AG04449 (cell line): ENCODE results near the gene ZBTB17.
A peak's percentile ranks its signal among the peaks of the same experiment; 100 is the strongest.

Experiments
- CTCF ChIA-PET: fragments of 350-600 bp; formaldehyde crosslinking; extraction: SDS; loops from one replicate; lab custom pipeline; 2021; ENCODE audit warnings: antibody characterized with exemption; lab: Yijun Ruan, JAX
- POLR2A ChIA-PET: fragments of 400-600, 350-600 bp; formaldehyde crosslinking; extraction: SDS; loops from one replicate; lab custom pipeline; 2020; ENCODE audit warnings: antibody characterized with exemption, inconsistent platforms; lab: Yijun Ruan, JAX
- DNase-seq: peaks from one replicate; pipeline ENCODE4 v3.0.0-alpha.2; 2010; ENCODE audit warnings: low read depth, low spot score
- H3K4me3 ChIP-seq: 2 replicates; pipeline ENCODE4 v1.5.1; 2011; ENCODE audit warnings: low read depth, mild to moderate bottlenecking, control low read depth, low read length
- TF ChIP-seq, protein P1 (sequence below): IDR thresholded peaks from one replicate; pipeline ENCODE4 v1.5.1; 2011; ENCODE audit warnings: mild to moderate bottlenecking, moderate library complexity, low read length, control low read depth, inconsistent platforms; ENCODE audit not compliant: insufficient read depth; ENCODE audit errors: missing control alignments

Gene ZBTB17

GRCh38 chr1:15958111-15958510 lies 17.8 kb downstream of the ZBTB17 start:
- POLR2A ChIA-PET, result no interaction called here
- DNase-seq, result no peak
- TF ChIP-seq, protein P1, sequence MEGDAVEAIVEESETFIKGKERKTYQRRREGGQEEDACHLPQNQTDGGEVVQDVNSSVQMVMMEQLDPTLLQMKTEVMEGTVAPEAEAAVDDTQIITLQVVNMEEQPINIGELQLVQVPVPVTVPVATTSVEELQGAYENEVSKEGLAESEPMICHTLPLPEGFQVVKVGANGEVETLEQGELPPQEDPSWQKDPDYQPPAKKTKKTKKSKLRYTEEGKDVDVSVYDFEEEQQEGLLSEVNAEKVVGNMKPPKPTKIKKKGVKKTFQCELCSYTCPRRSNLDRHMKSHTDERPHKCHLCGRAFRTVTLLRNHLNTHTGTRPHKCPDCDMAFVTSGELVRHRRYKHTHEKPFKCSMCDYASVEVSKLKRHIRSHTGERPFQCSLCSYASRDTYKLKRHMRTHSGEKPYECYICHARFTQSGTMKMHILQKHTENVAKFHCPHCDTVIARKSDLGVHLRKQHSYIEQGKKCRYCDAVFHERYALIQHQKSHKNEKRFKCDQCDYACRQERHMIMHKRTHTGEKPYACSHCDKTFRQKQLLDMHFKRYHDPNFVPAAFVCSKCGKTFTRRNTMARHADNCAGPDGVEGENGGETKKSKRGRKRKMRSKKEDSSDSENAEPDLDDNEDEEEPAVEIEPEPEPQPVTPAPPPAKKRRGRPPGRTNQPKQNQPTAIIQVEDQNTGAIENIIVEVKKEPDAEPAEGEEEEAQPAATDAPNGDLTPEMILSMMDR, result no peak
- H3K4me3 ChIP-seq, result no peak overlapping the region
- CTCF ChIA-PET, result interaction anchor here (0.7 to 3.4 kb wide), 11 partner anchors 10 to 166 kb away, joined by 3 to 25 read pairs (median 5); no protein-coding TSS in a partner anchor

- TF ChIP-seq, protein P1, result peak; percentile 51
- CTCF ChIA-PET, result interaction anchor here (0.7 to 3.4 kb wide), 17 partner anchors 8 to 183 kb away, joined by 3 to 25 read pairs (median 4); no protein-coding TSS in a partner anchor
- POLR2A ChIA-PET, result no interaction called here
- no peak overlapping the region for H3K4me3 ChIP-seq
- DNase-seq, result no peak
These were observed 18.4 kb downstream of the ZBTB17 start for GRCh38 chr1:15957221-15958095.

DNA sequence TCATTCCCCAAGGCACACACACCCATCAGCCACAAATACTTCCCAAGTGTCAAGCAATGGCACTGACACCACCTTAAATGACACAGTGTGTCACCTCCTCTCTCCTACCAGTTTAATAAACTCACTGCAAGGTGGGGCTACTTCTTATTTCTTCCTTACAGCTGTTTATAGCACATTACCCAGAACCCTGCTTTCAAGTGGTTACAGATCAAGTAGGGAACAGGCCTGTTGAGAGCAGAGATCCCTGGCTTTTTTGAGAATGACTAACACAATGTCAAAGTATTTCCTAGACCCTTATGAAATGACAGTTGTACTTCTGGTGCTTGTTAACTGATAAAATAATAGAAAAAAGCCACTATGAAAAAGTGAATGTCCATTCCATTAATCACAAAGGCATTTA lies 19.8 kb downstream of the ZBTB17 start:
- TF ChIP-seq, protein P1, result no peak
- DNase-seq, result no peak
- CTCF ChIA-PET, result interaction anchor here (1.0 to 3.4 kb wide), 6 partner anchors 13 to 165 kb away, joined by 3 to 25 read pairs (median 8); no protein-coding TSS in a partner anchor
- no peak overlapping the region for H3K4me3 ChIP-seq
- POLR2A ChIA-PET, result interaction anchor here (0.6 kb wide), 1 partner anchor 14 kb away, joined by 3 read pairs; no protein-coding TSS in a partner anchor

GRCh38 chr1:15955552-15955951 lies 20.3 kb downstream of the ZBTB17 start:
- no peak for DNase-seq
- CTCF ChIA-PET, result interaction anchor here (1.1 to 3.4 kb wide), 5 partner anchors 14 to 164 kb away, joined by 3 to 25 read pairs (median 12); no protein-coding TSS in a partner anchor
- no peak overlapping the region for H3K4me3 ChIP-seq
- POLR2A ChIA-PET, result interaction anchor here (0.6 kb wide), 1 partner anchor 15 kb away, joined by 3 read pairs; no protein-coding TSS in a partner anchor
- TF ChIP-seq, protein P1, result no peak

DNA sequence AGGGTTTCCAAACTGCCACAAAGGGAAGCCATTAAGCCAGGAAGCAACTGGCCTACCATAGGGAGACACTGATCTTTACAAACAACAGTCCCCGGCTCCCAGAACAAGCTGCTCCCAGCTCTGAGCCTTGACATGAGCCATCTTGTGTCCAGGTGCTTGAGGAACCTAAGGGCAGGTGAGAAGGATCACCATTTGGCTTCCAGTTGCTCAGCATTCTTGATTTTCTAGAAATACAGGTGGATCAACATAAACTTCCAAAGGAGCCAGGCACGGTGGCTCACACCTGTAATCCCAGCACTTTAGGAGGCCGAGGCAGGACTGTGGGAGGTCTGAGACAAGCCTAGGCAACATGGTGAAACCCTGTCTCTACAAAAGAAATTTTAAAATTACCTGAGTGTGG lies 21.6 kb downstream of the ZBTB17 start:
- TF ChIP-seq, protein P1, result no peak
- POLR2A ChIA-PET, result no interaction called here
- DNase-seq, result no peak
- no peak overlapping the region for H3K4me3 ChIP-seq
- CTCF ChIA-PET, result interaction anchor here (2.9 kb wide), 1 partner anchor 10 kb away, joined by 9 read pairs; no protein-coding TSS in a partner anchor

DNA sequence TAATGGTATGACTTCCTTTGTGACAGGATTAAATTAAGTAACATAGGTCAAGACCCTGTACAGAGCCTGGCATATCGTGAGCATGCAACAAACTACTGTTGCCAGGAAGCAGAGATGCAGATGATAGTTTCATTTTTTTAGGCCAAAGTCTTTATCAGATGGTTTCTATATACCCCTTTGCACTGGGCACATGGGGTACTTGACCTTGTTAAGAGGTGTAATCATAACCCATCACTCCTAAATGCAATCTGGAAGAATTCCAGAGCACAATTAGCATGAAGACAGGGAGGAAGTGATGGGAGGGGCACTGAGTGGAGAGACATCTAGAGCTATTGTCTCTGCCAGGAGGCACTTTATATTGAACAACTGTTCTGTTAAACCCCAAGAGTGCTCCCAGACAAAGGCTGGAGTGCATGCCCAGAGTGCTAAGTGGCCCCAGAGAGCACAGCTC lies 22.1 kb downstream of the ZBTB17 start:
- ChIA-PET CTCF (interaction anchor here (2.9 kb wide), 1 partner anchor 10 kb away, joined by 9 read pairs; no protein-coding TSS in a partner anchor), POLR2A (interaction anchor here (1.3 kb wide), 1 partner anchor 11 kb away, joined by 4 read pairs; no protein-coding TSS in a partner anchor)
- DNase-seq, result no peak
- TF ChIP-seq, protein P1, result no peak
- no peak overlapping the region for H3K4me3 ChIP-seq
